Gastrocnemius medialis (tissue), 4 donors: ENCODE measurements around the gene IL21R.

Experiments
- POLR2A ChIP-seq, 2 donors: fragments of 450-650 bp; IDR thresholded peaks; one replicate each; pipeline ENCODE4 v1.6.1; 2017; ENCODE audit warnings: antibody characterized with exemption in 2 of 2, mild to moderate bottlenecking in 2 of 2, moderate library complexity in 2 of 2
- TF ChIP-seq, protein P1 (sequence below), 5 experiments: fragments of 450-650 bp in 3 of 5; fragments of 200-600 bp in 2 of 5; sonication (generic) in 2 of 5; IDR thresholded peaks in 4 of 5; conservative IDR thresholded peaks in 1 of 5; 1 replicate in 4 of 5; 2 replicates in 1 of 5; pipeline ENCODE4 v1.5.1; 2016 to 2019; ENCODE audit warnings: antibody characterized with exemption in 5 of 5, mild to moderate bottlenecking in 3 of 5, moderate library complexity in 3 of 5

DNA sequence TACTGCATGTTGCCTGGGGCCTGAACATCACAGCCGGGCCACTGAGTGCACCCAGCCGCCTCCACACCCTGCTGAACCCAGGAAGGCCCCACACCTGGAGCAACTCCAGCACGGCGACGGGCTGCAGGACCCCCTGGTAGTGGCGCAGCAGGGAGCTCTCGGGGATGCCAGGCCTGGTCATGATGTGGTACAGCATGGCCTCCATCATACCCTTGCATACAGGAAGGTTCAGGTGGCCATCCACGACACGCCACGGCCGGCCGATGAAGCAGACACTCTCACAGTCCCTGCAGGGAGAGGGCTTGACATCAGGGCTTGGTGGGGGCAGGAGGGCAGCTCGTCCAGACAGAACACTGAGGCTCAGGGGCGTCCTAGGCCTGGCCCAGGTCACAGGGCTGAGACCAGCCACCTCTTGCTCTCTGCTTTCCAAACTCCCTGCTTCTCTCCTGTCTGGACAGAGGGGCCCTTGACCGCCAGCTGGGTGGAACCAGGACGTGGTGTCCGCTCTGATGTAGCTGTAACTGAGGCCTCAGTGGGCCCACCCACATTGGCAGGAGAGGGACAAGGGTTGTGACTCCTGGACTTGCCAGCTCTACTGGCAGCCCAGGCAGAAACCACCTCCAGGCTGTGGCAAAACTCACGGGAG, 60.3 kb downstream of the IL21R start:
- TF ChIP-seq, protein P1, sequence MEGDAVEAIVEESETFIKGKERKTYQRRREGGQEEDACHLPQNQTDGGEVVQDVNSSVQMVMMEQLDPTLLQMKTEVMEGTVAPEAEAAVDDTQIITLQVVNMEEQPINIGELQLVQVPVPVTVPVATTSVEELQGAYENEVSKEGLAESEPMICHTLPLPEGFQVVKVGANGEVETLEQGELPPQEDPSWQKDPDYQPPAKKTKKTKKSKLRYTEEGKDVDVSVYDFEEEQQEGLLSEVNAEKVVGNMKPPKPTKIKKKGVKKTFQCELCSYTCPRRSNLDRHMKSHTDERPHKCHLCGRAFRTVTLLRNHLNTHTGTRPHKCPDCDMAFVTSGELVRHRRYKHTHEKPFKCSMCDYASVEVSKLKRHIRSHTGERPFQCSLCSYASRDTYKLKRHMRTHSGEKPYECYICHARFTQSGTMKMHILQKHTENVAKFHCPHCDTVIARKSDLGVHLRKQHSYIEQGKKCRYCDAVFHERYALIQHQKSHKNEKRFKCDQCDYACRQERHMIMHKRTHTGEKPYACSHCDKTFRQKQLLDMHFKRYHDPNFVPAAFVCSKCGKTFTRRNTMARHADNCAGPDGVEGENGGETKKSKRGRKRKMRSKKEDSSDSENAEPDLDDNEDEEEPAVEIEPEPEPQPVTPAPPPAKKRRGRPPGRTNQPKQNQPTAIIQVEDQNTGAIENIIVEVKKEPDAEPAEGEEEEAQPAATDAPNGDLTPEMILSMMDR (IDR thresholded peaks at IDR 0.05 in 4 of 5, conservative IDR thresholded peaks at IDR 0.05 in 1 of 5), result no peak
- no peak for TF ChIP-seq POLR2A (IDR thresholded peaks at IDR 0.05)
